Stimulated activated CD4-positive, alpha-beta T cell treated with anti-CD3 and anti-CD28 coated beads, Interleukin-1b, Interleukin-23, amount 100 ng/mL, for 1 hour (primary cell): ENCODE results near the gene NFIA.

ENCODE experiments used
- DNase-seq, 2 donors: peaks; one replicate each; pipeline ENCODE4 v3.0.0-alpha.2; 2020; ENCODE audit warnings: low read depth in 2 of 2

The NFIA gene

DNA sequence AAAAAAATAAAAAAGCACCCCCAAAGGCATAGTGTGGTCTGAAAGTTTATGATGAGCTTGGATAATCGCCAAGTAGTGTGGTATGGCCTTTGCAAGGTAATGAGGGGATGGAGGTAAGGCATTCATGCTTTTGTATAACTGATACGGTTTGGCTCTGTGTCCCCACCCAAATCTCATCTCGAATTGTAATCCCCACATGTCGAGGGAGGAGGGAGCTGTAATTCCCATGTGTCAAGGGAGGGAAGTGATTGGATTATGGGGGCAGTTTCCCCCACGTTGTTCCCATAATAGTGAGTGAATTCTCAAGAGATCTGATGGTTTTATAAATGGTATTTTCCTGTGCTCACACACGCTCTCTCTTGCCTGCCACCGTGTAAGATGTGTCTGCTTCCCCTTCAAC is 215.5 kb downstream of the NFIA start:
- no peak for DNase-seq

- no peak for DNase-seq
These were observed 217.1 kb downstream of the NFIA start for GRCh38 chr1:61299463-61299862.

- DNase-seq, result no peak
These were observed 218.5 kb downstream of the NFIA start for GRCh38 chr1:61300899-61301298.

DNA sequence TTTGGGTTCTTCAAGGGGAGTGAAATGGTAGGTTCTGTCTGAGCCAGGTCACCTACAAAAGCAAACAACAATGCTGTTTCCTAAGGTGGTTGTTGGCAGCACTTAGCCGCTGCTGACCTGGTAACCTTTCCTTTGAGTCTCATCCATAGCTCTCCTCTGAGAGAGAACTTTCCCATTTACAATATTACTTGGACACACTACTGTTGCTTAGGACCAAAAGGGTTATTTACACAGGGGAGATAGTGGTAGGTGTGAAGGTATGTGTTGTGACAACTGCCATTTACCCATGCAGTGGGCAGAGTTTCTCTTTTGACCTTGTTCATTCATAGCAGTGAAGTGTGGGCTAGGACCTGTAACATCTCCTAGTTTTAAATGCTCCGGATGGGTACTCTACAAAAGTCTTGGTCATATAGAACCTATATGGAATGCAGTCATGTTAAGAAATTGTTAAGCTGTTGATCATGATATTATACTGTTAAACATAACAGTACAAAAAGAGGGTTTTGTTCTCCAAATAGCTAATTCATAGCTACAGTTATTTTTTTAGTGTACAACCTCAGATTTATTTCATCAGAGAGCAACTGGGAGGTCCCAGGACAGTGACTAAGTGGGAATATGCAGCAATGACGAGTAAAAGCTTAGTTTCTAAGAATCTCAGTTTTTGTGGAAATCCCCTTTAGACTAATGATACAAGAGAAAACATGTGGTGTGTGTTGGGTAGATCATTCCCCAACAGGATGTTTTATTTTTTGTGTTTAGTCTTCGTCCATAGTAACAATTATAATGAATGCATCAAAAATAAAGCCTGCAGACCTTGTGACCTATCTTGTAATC is 219.7 kb downstream of the NFIA start:
- DNase-seq, result no peak

DNA sequence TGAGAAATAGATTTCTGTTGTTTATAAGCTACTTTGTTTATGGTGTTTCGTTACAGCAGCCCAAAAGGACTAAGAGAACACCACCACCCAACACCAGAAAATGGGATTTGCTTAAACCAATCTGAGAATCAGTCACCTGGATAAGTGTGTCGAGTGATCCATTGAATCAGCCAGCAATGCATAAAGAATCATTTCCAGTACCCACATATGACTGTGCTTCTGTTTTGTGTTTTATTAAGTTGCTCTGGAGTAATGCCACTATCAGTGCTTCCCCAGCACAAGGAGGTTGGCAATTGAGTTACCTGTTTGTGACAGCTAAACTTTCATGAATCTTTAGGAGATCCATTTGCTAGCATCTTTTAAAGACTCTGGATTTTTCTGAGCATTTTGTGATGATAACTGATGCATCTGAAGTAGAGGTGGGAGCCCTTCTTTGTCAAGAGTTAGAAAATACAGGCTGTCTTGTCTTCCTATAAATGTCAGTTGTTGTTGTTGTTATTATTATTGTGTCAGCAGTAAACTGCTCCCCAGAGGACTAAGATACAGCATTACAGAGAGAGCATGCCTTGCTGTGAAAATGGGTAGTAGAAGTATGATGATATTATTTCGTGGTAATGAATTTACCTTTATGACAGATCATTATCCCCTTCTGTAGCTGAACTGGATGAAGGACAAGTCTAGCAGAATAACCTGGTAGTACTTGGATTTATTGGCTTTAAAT is 225.2 kb downstream of the NFIA start:
- no peak for DNase-seq

DNA sequence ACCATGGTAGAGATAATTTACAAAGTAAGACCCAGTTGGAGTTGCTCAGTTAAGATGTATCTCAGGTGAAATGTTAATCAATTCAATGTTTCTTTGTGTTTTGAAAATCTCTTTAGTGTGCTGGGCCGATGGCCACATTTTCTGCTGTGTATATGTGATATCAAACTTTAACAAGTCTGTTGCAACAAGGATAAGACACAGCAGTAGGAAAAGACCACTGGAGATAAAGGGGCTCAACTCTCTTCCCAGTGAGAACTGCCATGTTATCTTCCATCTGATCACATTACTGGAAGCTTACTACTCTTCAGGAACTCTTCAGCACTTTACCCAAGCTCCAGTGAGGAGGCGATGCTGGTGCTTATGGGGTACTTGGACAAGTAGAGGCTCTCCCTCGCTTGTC is 227.7 kb downstream of the NFIA start:
- DNase-seq, result no peak

DNA sequence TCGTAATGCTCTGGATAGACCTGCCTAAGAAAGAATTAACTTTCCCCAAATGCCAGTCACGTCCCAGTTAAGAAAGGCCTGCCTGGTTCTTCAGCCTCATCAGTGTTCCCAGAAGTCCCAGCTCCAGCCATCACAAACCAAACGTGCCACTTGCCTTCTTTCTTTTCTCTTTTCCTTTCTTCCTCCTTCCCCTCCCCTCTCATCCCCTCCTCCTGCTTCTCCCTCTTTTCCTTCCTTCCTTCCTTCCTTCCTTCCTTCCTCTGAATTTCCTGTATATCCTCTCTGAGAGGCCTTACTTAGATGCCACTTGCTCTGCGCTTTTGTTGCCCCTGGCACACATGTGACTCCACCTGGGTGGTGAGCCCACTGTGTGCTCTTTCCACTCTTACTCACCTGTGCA is 228.2 kb downstream of the NFIA start:
- DNase-seq, result no peak

GRCh38 chr1:61313906-61314422 is 231.6 kb downstream of the NFIA start:
- DNase-seq, result no peak

DNA sequence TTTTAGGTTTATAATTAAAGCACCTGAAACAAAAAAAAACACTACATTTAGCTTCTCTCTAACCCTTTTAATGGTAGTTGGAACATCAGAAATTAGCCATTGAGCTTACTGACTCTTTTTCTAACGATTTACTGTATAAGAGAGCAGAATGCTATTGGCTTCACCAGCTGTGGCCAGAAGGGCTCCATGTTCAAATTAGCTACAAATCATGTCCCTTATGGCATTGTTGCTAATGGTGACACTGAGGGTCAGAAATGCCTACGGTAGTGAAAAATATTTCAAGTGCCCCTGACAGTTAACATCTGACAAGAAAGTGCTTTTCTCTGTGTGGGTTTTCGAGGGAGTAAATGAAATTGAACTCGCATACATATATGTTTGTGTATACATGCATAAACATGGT is 232.7 kb downstream of the NFIA start:
- no peak for DNase-seq

DNA sequence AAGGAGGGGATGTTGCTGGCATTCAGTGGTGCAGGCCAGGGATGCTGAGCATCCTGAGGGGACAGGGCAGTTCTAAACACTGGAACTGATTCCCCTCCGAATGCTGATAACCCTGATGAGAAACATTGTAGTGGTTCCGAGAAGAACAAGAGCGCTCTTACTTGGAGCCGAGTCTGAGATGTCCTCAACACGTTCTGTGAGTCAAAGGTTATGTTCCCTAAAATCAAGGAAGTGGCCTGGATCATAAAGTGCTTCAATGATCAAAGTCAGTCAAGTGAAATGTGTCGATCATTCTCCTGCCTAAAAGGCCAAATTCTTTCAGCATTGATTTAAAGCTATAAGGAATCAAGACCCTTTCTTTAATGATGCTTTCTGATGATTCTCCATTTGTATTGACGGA is 234.1 kb downstream of the NFIA start:
- DNase-seq, result no peak

GRCh38 chr1:61318319-61319125 is 236.2 kb downstream of the NFIA start:
- no peak for DNase-seq

- no peak for DNase-seq
These were observed 238.2 kb downstream of the NFIA start for GRCh38 chr1:61320575-61320974.

GRCh38 chr1:61322008-61322744 is 239.8 kb downstream of the NFIA start:
- no peak for DNase-seq

GRCh38 chr1:61322769-61323168 is 240.4 kb downstream of the NFIA start:
- no peak for DNase-seq

GRCh38 chr1:61323681-61324328 is 241.4 kb downstream of the NFIA start:
- DNase-seq, result no peak

DNA sequence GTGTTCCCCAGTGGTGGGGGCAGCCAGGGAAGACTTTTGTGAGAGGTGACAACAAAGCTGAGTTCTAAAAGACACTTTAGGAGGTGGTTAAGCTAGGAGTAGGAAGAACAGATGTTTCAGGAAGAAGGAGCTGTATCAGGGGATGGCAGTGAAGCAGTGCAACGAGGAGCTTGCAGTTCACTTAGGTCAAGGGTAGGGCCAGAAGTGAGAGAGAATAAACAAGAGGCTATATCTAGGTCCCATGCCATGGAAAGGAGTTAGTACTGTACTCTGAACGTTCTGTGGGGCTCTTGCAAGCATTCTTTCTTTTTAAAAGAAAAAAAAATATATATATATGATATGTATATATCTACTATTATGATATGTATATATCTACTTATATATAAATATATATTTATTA is 244.4 kb downstream of the NFIA start:
- no peak for DNase-seq

- DNase-seq, result no peak
These were observed 245.1 kb downstream of the NFIA start for GRCh38 chr1:61327436-61327835.

- DNase-seq, result no peak
These were observed 247.2 kb downstream of the NFIA start for GRCh38 chr1:61329556-61329955.

- no peak for DNase-seq
These were observed 247.7 kb downstream of the NFIA start for GRCh38 chr1:61330018-61330417.

DNA sequence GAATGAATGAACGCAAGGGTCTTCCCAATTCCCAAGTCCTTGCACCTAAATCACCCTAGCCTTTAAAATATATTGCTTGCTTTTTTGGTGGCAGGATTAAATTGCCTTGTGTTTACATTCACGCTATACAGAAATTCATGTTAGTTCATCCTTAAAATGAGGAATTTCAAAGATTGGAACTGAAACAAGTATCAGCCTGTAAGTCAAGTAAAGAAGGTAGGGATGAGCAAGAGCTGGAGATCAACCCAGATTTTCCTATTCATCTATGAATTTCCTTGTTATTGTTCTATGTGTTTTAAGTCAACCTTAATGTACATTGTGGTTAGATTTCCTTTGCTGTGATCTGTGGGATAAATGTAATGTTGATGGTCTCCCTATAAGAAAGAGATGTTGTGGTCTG is 248.2 kb downstream of the NFIA start:
- no peak for DNase-seq

DNA sequence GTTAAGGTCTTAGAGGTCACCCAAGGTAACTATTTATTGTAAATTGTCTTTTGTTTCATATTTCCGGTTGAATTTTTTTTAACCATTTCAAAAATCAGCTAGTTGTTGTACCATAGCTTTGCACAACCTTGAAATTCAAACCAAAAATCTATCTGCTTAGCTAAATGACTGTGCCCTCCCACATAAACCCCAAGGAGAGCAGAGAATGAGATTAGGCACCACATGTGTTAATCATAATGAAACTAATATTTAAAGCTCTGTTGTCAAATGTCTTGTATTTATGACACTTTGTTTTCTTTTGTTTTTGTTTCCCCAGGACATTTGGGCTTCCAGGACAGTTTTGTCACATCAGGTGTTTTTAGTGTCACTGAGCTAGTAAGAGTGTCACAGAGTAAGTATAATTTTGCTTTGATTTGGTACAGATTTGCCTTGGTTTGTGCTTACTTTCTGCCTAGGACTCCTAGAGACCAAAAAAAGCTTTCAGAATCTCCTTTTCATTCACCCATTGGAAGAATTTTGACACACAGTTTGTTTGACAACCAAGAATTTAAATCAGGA is 249.9 kb downstream of the NFIA start:
- DNase-seq, result no peak
